ENCODE data around the gene TMEM61. TPM values are rescaled to one million over a fixed set of nuclear protein-coding genes. Genes with fewer than 3 reads are reported as not detected.

TMEM61 gene
- total RNA-seq, 1 donor from 2014 or later = not detected

DNA sequence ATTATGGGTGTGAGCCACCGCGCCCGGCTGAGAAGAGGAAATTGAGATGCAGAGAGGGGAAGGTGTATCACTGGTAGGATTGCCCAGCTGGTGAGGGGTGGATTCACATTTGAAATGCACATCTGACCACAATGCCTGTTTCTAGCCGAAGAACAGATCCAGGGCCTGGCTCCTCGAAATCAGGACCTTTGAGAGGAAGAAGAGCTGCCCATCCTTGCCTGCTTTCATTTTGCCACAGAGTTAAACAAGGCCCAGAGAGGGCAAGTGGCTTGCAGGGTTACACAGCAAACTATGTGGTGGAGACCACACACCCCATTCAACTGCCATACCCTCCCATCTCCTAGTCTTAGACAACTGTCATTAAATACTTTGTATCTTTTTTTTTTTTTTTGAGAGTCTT, 32.9 kb upstream of the TMEM61 start:
- H3K9me3 Mint-ChIP-seq (ENCODE audit: low read depth) = no peaks in the 10 kb centered on the region

DNA sequence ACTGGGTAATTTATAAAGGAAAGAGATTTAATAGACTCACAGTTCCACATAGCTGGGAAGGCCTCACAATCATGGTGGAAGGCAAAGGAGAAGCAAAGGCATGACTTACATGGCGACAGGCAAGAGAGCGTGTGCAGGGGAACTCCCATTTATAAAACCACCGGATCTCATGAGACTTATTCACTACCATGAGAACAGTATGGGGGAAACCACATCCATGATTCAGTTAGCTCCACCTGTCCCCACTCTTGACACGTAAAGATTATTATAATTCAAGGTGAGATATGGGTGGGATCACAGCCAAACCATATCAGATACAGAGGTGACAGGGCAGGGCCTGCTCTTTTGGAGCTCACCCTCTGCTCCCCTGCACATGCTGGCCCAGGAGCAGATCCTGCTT, 31.4 kb upstream of the TMEM61 start:
- H3K27me3 Mint-ChIP-seq (ENCODE audit: low read depth) = no peaks in the 10 kb centered on the region
- H3K36me3 Mint-ChIP-seq (ENCODE audit: low read depth) = no peaks in the 10 kb centered on the region
- TF ChIP-seq, protein P1, sequence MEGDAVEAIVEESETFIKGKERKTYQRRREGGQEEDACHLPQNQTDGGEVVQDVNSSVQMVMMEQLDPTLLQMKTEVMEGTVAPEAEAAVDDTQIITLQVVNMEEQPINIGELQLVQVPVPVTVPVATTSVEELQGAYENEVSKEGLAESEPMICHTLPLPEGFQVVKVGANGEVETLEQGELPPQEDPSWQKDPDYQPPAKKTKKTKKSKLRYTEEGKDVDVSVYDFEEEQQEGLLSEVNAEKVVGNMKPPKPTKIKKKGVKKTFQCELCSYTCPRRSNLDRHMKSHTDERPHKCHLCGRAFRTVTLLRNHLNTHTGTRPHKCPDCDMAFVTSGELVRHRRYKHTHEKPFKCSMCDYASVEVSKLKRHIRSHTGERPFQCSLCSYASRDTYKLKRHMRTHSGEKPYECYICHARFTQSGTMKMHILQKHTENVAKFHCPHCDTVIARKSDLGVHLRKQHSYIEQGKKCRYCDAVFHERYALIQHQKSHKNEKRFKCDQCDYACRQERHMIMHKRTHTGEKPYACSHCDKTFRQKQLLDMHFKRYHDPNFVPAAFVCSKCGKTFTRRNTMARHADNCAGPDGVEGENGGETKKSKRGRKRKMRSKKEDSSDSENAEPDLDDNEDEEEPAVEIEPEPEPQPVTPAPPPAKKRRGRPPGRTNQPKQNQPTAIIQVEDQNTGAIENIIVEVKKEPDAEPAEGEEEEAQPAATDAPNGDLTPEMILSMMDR (IDR thresholded peaks at IDR 0.05) = no peak
- DNase-seq (ENCODE audit: low spot score) = no peak
- H3K4me1 Mint-ChIP-seq (ENCODE audit: low read depth) = peaks cover 26% of the 10 kb centered on the region
- H3K4me3 Mint-ChIP-seq (ENCODE audit: unreplicated experiment) = no peak overlapping the region
- no peak overlapping the region for H3K27ac Mint-ChIP-seq (ENCODE audit: unreplicated experiment)
- no peaks in the 10 kb centered on the region for H3K9me3 Mint-ChIP-seq (ENCODE audit: low read depth)

More for the DNA sequence above, 32.9 kb upstream of the TMEM61 start:
- DNase-seq (ENCODE audit: low spot score) = no peak
- H3K4me3 Mint-ChIP-seq (ENCODE audit: unreplicated experiment) = no peak overlapping the region
- H3K27me3 Mint-ChIP-seq (ENCODE audit: low read depth) = no peaks in the 10 kb centered on the region
- TF ChIP-seq, protein P1 (IDR thresholded peaks at IDR 0.05) = no peak
- no peaks in the 10 kb centered on the region for H3K36me3 Mint-ChIP-seq (ENCODE audit: low read depth)
- H3K27ac Mint-ChIP-seq (ENCODE audit: unreplicated experiment) = no peak overlapping the region
- peaks cover 21% of the 10 kb centered on the region for H3K4me1 Mint-ChIP-seq (ENCODE audit: low read depth)

DNA sequence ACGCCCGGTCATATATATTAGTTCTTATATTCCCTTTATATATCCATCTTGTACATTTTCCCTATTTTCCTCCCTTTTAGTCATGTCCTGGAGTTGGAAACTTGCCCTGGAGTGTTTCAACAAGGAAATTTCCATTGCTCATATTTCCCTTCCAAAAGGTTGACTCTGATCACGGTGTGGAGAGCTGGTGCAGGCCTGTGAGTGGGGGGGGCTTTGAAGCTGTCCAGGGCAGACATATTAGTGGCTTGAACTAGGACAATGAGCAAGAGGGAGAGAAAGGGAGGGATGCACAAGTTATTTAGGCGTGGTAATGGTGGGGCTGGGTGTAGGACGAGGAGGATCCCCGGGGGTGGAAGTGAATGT, 30.4 kb upstream of the TMEM61 start:
- H3K36me3 Mint-ChIP-seq (ENCODE audit: low read depth) = no peaks in the 10 kb centered on the region
- TF ChIP-seq, protein P1 (IDR thresholded peaks at IDR 0.05) = no peak
- peaks cover 28% of the 10 kb centered on the region for H3K4me1 Mint-ChIP-seq (ENCODE audit: low read depth)
- no peak overlapping the region for H3K4me3 Mint-ChIP-seq (ENCODE audit: unreplicated experiment)
- peak overlapping the region; percentile 79 for H3K27ac Mint-ChIP-seq (ENCODE audit: unreplicated experiment)
- DNase-seq (ENCODE audit: low spot score) = no peak
- H3K9me3 Mint-ChIP-seq (ENCODE audit: low read depth) = no peaks in the 10 kb centered on the region
- no peaks in the 10 kb centered on the region for H3K27me3 Mint-ChIP-seq (ENCODE audit: low read depth)

DNA sequence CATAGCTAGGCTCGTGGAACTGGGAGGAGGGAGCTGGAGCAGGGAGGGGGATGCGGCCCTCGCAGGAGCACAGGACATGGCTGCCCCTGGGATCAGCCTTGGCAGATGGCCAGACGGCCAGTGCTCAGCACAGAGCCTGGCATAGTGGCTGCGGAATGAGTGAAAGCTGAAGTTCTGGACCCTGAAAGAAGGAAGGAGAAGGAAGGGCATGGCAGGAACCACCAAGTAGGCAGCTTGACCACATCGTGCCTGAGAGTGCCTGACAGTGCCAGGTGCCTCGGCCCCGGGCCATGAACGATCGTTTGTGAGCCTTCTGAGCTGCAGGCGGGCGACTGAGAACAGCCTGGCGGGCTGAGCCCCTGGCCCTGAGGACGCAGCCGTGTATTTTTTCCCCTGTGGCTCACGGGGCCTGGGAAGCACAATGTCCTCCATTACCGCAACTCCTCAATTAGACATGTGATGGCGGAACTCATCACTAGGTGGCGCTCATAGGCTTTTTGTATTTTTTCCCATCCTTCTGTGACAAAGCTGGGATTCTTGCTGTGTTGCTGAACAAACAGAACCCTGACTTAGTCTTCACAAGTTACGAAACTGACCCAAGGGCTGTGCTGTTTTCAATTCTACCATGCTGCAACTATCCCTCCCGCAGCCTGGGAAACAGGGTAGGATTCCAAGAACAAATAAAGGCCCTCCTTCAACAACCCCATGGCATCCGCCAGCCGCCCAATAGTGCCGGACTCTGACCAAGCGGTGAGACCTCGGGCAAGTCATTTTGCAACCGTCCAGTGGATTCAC, 29.9 kb upstream of the TMEM61 start:
- H3K9me3 Mint-ChIP-seq (ENCODE audit: low read depth) = peaks cover 3% of the 10 kb centered on the region
- no peak overlapping the region for H3K4me3 Mint-ChIP-seq (ENCODE audit: unreplicated experiment)
- H3K36me3 Mint-ChIP-seq (ENCODE audit: low read depth) = no peaks in the 10 kb centered on the region
- no peak for DNase-seq (ENCODE audit: low spot score)
- H3K4me1 Mint-ChIP-seq (ENCODE audit: low read depth) = peaks cover 30% of the 10 kb centered on the region
- TF ChIP-seq, protein P1 (IDR thresholded peaks at IDR 0.05) = peak; percentile 91
- no peaks in the 10 kb centered on the region for H3K27me3 Mint-ChIP-seq (ENCODE audit: low read depth)
- H3K27ac Mint-ChIP-seq (ENCODE audit: unreplicated experiment) = peak overlapping the region; percentile 79

DNA sequence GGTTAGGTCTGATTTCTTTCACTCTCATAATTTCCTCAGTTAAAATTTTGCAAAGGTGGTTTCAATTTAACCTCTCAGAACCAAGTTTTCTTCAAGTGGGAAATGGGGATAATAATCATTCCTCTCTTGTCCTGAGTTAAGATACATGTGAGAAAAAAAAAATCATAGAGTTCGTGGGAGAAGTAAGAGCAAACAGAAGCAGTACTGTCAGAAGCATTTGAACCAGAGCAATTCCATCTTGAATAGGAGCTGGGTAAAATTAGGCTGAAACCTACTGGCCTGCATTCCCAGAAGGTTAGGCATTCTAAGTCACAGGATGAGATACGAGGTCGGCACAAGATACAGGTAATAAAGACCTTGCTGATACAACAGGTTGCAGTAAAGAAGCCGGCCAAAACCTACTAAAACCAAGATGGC, 28.6 kb upstream of the TMEM61 start:
- no peak overlapping the region for H3K4me3 Mint-ChIP-seq (ENCODE audit: unreplicated experiment)
- TF ChIP-seq, protein P1 (IDR thresholded peaks at IDR 0.05) = no peak
- H3K27me3 Mint-ChIP-seq (ENCODE audit: low read depth) = no peaks in the 10 kb centered on the region
- no peaks in the 10 kb centered on the region for H3K36me3 Mint-ChIP-seq (ENCODE audit: low read depth)
- peaks cover 4% of the 10 kb centered on the region for H3K9me3 Mint-ChIP-seq (ENCODE audit: low read depth)
- peaks cover 35% of the 10 kb centered on the region for H3K4me1 Mint-ChIP-seq (ENCODE audit: low read depth)
- H3K27ac Mint-ChIP-seq (ENCODE audit: unreplicated experiment) = no peak overlapping the region
- no peak for DNase-seq (ENCODE audit: low spot score)
